HFF-Myc (cell line): ENCODE measurements around the gene ZNF554.

Source experiments
- DNase-seq: peaks from one replicate; pipeline ENCODE4 v3.0.0-alpha.2; 2011; ENCODE audit warnings: low read depth; ENCODE audit errors: extremely low read depth
- H3K4me3 ChIP-seq: replicated peaks from 2 replicates; pipeline ENCODE4 v1.5.1; 2011; ENCODE audit warnings: low read depth, mild to moderate bottlenecking, control low read depth, low read length
- TF ChIP-seq, protein P1 (sequence below): IDR thresholded peaks from 2 replicates; pipeline ENCODE4 v1.5.1; 2012; ENCODE audit warnings: mild to moderate bottlenecking, low read depth, low read length, control low read depth; ENCODE audit errors: missing control alignments

Gene ZNF554

DNA sequence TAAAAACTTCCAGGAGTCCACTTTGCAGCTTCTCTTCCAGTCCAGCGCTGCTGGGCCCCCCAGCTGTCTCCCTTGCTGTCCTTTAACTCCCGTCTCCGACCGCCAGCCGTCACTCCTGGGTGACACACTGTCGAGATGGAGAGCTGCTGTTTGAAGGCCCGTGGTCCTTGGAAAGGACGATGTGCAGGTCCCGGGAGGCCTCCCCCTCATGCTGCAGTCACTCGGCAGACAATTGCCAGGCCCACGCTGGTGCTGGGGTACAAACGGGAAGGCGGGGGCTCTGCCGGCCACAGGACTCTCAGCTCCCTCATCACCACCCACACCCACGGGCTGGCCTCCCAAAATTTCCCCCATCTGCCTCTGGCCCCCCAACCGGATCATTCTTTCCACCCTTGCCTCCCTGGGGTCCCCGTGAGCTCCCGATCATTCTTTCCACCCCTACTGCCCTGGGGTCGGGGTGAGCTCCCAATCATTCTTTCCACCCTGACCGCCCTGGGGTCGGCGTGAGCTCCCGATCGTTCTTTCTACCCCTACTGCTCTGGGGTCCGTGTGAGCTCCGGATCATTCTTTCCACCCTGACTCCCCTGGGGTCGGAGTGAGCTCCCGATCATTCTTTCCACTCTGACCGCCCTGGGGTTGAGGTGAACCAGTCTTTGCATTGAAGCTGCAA, 16.0 kb upstream of the ZNF554 start:
- no peak for DNase-seq
- no peak overlapping the region for H3K4me3 ChIP-seq
- TF ChIP-seq, protein P1, sequence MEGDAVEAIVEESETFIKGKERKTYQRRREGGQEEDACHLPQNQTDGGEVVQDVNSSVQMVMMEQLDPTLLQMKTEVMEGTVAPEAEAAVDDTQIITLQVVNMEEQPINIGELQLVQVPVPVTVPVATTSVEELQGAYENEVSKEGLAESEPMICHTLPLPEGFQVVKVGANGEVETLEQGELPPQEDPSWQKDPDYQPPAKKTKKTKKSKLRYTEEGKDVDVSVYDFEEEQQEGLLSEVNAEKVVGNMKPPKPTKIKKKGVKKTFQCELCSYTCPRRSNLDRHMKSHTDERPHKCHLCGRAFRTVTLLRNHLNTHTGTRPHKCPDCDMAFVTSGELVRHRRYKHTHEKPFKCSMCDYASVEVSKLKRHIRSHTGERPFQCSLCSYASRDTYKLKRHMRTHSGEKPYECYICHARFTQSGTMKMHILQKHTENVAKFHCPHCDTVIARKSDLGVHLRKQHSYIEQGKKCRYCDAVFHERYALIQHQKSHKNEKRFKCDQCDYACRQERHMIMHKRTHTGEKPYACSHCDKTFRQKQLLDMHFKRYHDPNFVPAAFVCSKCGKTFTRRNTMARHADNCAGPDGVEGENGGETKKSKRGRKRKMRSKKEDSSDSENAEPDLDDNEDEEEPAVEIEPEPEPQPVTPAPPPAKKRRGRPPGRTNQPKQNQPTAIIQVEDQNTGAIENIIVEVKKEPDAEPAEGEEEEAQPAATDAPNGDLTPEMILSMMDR = no peak

DNA sequence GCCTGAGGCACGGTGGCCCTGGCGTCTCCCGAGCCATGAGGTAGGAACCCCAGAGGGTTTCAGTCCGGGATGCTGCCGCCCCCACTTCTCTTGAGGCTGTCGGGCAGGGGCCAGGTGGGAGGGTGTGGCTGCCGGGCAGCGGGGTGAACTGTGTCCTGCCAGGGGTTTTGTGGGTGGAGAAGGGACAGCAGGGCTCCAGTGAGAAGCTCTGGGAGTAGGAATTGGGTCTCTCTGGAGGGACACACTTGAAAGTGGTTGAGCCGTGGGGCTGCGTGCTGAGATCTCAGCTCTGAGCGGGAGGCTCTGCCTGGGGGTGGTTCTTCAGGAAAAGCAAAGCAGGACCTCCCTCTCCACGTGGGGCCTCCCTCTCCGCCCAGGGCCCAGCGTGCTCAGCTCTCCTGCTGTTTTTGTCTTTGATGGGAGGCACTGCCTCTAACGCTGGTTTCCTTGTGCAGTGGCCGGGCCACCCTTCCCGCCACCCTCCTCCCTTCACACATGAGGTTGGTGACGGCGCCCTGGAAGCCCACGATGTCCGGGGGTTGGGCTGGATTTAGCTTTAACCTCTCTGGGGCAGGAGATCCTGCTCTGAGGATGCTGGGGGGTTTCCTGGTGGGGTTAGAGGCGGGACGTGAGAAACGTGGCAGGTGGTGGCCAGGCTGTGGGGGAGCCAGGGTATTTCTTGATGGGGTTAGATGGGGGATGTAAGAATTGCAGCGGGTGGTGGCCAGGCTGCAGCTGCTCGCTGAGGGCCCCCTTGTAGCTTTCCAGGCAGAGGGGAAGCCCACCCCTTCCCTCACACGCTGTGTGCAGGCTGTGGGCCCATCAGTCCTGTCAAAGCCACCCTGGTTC, 15.3 kb upstream of the ZNF554 start:
- DNase-seq = no peak
- H3K4me3 ChIP-seq = no peak overlapping the region
- TF ChIP-seq, protein P1 = no peak

DNA sequence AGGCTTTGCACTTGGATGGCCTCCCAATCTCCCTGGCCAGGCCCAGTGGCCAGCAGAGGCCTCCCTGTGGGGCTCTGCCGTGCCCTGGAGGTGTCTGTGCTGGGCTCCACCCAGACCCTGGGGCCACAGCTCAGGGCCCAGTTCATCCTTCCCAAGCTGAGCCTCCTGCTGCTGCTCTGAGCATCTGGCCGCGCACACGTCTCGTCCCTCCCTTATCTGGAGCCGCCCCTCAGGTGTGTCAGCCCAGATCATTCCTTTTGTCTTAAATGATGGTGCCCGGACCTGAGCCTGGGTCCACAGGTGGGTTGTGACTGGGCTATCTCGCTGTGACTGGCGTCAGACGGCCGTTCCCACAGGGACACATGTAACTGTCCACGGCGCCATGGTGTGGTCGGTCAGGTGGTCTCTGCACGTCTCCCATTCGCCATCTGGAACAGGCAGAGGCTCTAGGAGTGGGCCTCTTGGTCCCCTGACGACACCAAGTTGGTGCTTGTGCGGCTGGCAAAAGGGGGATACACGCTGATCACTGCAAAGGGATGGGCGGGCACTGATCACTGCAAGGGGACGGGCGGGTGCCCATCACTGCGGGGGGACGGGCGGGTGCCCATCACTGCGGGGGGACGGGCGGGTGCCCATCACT, 14.3 kb upstream of the ZNF554 start:
- TF ChIP-seq, protein P1 = no peak
- H3K4me3 ChIP-seq = no peak overlapping the region
- DNase-seq = no peak

DNA sequence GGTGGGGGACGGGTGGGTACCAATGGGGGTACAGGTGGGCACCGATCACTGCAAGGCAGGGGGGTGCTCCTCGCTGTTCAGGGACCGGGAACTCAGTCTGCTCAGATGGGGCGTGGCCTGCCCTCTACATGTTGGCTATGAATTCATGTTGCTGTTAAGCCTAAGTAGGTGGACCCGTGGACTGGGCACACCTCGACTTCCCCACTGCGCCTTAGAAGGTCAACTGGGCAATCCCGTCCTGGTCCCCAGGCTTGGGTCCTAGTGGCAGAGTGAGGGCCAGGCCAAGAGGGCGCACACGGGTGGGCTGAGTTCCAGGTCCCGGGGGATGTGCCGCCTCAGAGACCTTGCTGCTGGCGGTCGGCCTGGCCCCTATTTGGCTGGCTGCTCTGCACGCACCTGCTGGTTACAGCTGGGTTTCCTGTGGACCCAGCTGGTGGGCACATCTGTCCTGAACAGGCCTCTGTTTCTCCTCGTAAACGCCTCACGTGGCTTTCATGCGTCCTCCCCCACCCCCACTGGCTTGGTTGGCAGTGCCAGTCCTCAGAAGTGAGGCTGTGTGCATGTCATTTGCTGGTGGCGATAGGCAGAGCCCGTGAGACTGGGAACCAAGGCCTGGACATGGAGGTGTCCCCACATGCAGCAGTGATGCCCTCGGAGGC, 13.5 kb upstream of the ZNF554 start:
- TF ChIP-seq, protein P1 = no peak
- H3K4me3 ChIP-seq = no peak overlapping the region
- DNase-seq = no peak

DNA sequence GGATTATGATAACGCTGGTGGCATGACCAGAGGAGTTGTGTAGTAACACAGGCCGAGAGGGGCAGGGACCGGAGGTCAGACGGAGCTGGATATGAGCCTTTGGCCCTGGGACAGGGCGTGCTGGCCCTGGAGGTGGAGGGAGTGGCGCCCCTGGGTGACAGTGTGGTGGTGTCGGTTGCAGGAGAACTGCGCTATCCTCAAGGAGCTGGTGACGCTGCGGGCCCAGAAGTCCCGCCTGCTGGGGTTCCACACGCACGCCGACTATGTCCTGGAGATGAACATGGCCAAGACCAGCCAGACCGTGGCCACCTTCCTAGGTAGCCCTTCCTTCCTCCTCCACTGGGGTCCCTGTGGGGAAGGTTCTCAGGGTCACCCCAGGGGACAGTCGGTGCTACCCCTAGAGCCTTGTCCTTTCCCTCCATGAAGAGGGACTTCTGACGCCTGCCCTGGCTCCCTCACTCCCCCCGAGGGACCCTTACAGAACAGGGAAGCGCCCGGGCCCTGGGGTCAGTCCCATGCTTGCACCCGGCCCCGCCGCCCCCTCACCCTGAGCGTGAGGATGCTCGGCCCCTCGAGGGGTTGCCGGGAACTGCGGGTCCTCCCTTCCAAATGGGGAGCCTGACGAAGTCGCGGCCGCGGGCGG, 12.8 kb upstream of the ZNF554 start:
- no peak overlapping the region for H3K4me3 ChIP-seq
- TF ChIP-seq, protein P1 = no peak
- no peak for DNase-seq
